ENCODE measurements around the gene MBD3L2. TPM values are rescaled to one million over a fixed set of nuclear protein-coding genes. Genes with fewer than 3 reads are reported as not detected.

The MBD3L2 gene
- total RNA-seq, 1 donor from 2014 or later = 1.5 TPM

DNA sequence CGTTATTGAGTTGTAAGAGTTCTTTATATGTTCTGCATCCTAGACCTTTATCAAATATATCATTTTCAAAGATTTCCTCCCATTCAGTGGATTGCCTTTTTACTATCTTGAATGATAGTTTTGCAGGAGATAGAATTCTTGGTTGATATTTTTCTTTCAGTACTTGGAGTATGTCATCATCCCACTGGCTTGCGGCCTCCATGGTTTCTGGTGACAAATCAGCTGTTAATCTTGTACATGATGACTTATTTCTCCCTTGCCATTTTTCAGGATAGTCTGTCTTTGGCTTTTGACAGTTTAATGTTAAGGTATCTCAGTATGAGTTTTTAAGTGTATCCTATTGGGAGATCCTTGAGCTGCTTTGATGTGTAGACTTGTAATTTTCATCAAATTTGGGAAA, 28.9 kb downstream of the MBD3L2 start:
- H3K9me3 Mint-ChIP-seq (ENCODE audit: unreplicated experiment) = peaks cover 23% of the 10 kb centered on the region
- no peaks in the 10 kb centered on the region for H3K4me1 Mint-ChIP-seq (ENCODE audit: low read depth, unreplicated experiment)

DNA sequence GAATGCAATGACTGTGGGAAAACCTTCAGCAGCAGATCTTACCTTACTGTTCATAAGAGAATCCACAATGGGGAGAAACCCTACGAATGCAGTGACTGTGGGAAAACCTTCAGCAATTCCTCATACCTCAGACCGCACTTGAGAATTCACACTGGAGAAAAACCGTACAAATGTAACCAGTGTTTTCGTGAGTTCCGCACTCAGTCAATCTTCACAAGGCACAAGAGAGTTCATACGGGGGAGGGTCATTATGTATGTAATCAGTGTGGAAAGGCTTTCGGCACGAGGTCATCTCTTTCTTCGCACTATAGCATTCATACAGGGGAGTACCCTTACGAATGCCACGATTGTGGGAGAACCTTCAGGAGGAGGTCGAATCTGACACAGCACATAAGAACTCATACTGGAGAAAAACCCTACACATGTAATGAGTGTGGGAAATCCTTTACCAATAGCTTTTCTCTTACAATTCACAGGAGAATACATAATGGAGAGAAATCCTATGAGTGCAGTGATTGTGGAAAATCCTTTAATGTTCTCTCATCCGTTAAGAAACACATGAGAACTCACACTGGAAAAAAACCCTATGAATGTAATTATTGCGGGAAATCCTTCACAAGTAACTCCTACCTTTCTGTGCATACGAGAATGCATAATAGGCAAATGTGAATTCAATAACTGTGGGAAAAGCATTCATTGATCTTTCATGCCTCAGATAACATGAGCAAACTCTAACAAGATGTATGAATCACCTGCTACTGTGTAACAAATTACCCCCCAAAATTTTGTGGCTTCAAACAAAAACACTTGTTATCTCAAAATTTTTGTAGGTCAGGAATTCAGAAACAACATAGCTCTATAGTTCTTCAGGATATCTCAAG, 34.2 kb downstream of the MBD3L2 start:
- DNase-seq = no peak
- Mint-ChIP-seq H3K27ac (ENCODE audit: unreplicated experiment) (no peak overlapping the region), H3K4me3 (ENCODE audit: unreplicated experiment) (no peak overlapping the region), H3K4me1 (ENCODE audit: low read depth, unreplicated experiment) (no peaks in the 10 kb centered on the region), H3K9me3 (ENCODE audit: unreplicated experiment) (peaks cover 46% of the 10 kb centered on the region), H3K27me3 (ENCODE audit: unreplicated experiment) (peaks cover 7% of the 10 kb centered on the region), H3K36me3 (ENCODE audit: unreplicated experiment) (peaks cover 72% of the 10 kb centered on the region)
- TF ChIP-seq, protein P1, sequence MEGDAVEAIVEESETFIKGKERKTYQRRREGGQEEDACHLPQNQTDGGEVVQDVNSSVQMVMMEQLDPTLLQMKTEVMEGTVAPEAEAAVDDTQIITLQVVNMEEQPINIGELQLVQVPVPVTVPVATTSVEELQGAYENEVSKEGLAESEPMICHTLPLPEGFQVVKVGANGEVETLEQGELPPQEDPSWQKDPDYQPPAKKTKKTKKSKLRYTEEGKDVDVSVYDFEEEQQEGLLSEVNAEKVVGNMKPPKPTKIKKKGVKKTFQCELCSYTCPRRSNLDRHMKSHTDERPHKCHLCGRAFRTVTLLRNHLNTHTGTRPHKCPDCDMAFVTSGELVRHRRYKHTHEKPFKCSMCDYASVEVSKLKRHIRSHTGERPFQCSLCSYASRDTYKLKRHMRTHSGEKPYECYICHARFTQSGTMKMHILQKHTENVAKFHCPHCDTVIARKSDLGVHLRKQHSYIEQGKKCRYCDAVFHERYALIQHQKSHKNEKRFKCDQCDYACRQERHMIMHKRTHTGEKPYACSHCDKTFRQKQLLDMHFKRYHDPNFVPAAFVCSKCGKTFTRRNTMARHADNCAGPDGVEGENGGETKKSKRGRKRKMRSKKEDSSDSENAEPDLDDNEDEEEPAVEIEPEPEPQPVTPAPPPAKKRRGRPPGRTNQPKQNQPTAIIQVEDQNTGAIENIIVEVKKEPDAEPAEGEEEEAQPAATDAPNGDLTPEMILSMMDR (IDR thresholded peaks at IDR 0.05; ENCODE audit: partially characterized antibody, unreplicated experiment) = no peak

More for the DNA sequence above, 28.9 kb downstream of the MBD3L2 start:
- peaks cover 3% of the 10 kb centered on the region for H3K27me3 Mint-ChIP-seq (ENCODE audit: unreplicated experiment)
- no peak overlapping the region for H3K4me3 Mint-ChIP-seq (ENCODE audit: unreplicated experiment)
- no peak overlapping the region for H3K27ac Mint-ChIP-seq (ENCODE audit: unreplicated experiment)
- no peak for DNase-seq
- peaks cover 68% of the 10 kb centered on the region for H3K36me3 Mint-ChIP-seq (ENCODE audit: unreplicated experiment)
- TF ChIP-seq, protein P1 (IDR thresholded peaks at IDR 0.05; ENCODE audit: partially characterized antibody, unreplicated experiment) = no peak

DNA sequence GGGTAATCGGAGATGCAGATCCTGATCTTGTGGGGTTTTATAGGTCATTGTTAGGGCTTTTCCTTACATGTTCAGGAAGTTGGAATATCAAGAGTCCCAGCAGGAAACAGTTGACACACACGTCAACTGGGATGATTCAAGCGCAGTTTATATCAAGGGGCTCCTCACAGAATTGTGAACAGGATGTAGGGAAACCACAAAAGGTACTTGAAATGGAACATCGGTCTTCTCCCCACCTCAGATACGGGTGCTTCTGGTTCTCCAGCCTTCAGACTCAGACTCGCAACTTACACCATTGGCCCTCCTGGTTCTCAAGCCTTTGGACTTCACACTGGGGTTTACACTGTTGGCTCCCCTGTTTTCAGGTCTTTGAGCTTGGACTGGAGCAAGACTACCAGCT, 39.9 kb downstream of the MBD3L2 start:
- Mint-ChIP-seq H3K27me3 (ENCODE audit: unreplicated experiment) (peaks cover 1% of the 10 kb centered on the region), H3K4me3 (ENCODE audit: unreplicated experiment) (no peak overlapping the region), H3K9me3 (ENCODE audit: unreplicated experiment) (peaks cover 27% of the 10 kb centered on the region), H3K4me1 (ENCODE audit: low read depth, unreplicated experiment) (no peaks in the 10 kb centered on the region), H3K36me3 (ENCODE audit: unreplicated experiment) (peaks cover 44% of the 10 kb centered on the region), H3K27ac (ENCODE audit: unreplicated experiment) (no peak overlapping the region)
- no peak for DNase-seq
- TF ChIP-seq, protein P1 (IDR thresholded peaks at IDR 0.05; ENCODE audit: partially characterized antibody, unreplicated experiment) = no peak

DNA sequence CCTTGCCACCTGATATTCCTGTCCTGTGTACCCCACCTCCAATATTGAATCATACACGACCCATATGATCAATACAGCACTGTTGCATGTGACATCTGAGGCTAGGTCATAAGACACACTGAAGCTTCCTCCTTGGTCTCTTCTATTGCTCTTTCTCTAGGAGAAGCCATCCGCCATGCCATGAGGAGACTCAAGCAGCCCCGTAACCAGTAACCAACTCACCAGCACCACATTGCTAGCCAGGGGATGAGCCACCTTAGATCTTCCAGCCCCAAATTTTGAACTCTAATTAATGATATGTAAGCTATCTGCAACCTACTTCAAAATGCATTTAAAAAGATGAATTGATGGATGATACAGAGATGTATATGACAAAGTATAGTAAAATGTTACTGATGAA, 49.0 kb downstream of the MBD3L2 start:
- no peak for DNase-seq
- peaks cover 19% of the 10 kb centered on the region for H3K36me3 Mint-ChIP-seq (ENCODE audit: unreplicated experiment)
- H3K27ac Mint-ChIP-seq (ENCODE audit: unreplicated experiment) = peak overlapping the region; percentile 90
- peak overlapping the region; percentile 91 for H3K4me3 Mint-ChIP-seq (ENCODE audit: unreplicated experiment)
- peaks cover 7% of the 10 kb centered on the region for H3K27me3 Mint-ChIP-seq (ENCODE audit: unreplicated experiment)
- no peaks in the 10 kb centered on the region for H3K4me1 Mint-ChIP-seq (ENCODE audit: low read depth, unreplicated experiment)
- TF ChIP-seq, protein P1 (IDR thresholded peaks at IDR 0.05; ENCODE audit: partially characterized antibody, unreplicated experiment) = no peak
- H3K9me3 Mint-ChIP-seq (ENCODE audit: unreplicated experiment) = peaks cover 24% of the 10 kb centered on the region
